CD4-positive, alpha-beta T cell treated with Interleukin-4 for 1 hour (primary cell): Measurements from ENCODE around the gene KIF26B.
"Not testable (repeated sequence)": the region's sequence is repeated elsewhere in the genome, so short reads cannot be mapped to it uniquely, and the experiment has no call there.

ENCODE experiments used
- DNase-seq, 2 donors: peaks; one replicate each; pipeline ENCODE4 v3.0.0-alpha.2; 2020 to 2022

Gene KIF26B

DNA sequence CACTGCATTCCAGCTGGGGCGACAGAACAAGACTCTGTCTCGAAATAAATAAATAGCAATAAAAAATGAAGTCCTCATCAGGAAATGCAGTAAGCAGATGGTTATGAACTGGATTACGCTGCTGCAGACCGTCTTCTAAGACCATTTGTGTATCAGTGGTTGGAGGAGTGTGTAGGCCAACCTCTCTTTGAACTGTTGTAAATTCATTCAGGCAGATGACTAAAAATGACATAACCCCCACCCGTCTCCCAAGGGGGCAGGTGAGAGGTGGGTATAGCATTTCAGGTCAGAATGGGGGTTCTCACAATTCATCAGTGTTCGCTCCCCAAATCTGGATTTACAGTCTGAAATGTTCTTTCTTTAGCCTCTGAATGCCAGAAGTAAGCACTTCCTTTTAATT is 177.3 kb downstream of the KIF26B start:
- DNase-seq = no peak

DNA sequence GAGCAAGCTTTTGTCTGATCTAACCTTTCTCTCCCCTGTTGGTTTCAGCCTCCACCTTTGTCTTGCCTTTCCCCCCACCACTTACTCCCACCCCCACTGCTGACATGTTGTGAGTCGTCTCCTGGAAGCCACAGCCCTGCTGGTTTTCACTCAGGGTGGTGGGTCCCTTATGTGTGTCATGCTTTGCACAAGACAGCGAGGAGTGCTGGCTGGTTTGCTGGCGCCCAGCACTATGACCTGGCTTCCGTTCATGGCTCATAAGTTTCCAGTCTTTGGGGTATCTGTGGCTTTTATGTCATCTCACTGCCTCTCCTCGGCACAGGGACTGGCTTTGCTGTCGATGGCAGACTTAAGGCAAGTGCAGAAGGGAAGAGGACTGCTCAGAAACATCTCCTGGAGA is 177.7 kb downstream of the KIF26B start:
- DNase-seq = no peak

DNA sequence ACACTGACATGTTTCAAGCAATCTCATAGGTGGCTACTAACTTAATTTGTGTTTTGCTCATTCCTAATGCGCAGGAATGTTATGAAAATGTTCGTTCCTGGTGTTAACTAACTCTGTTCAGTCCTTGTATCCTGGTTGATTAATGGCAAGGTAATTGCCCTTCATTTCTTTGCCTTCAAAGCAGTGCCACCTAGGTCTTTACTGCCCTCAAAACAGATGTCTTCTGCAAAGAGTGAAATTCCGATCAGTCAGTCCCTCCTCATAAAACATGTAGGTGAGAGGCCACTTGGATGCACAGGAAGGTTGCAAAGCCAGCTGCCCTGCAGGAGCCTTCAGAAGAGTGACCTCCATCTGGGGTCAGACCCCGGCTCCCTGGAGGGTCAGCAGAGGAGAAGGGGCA is 179.4 kb downstream of the KIF26B start:
- DNase-seq = no peak

DNA sequence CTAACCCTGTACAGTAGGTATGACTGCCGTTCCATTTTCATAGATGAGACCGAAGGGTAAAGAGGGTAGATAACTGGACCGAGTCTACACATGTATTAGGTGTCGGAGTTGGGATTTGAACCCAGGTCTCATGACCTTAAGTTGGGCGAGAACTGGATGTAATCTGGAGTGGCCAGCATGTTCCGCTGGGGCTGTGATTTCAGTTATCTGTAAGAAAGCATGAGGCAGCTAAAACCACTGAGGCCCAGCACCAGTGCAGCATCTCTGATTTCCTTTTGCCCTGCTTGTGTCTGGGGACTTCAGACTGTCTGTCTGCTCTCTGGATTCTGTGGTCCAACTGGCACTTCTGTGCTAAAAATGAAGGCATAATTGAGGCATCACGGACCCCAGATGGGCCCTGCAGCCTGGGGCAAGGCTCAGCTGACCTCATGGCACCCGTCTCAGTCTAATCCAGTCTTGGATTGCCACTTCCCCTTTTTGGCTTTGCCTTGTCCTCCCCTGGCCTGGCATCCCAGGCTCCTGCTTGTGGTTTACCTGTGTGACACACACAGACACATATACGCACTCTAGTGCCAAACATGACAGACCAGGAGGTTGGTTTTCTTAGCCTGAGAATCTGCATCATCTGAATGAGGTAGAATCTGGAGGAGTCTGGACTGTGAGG is 180.2 kb downstream of the KIF26B start:
- no peak for DNase-seq

DNA sequence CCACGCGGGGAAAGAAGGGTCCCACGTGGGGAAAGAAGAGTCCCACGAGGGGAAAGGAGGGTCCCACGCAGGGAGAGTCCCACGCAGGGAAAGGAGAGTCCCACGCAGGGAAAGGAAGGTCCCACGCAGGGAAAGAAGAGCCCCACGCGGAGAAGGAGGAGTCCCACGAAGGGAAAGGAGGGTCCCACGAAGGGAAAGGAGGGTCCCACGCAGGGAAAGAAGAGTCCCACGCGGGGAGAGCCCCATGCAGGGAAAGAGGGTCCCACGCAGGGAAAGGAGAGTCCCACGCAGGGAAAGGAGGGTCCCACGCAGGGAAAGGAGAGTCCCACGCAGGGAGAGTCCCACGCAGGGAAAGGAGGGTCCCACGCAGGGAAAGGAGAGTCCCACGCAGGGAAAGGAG is 180.9 kb downstream of the KIF26B start:
- not testable (repeated sequence) for DNase-seq

DNA sequence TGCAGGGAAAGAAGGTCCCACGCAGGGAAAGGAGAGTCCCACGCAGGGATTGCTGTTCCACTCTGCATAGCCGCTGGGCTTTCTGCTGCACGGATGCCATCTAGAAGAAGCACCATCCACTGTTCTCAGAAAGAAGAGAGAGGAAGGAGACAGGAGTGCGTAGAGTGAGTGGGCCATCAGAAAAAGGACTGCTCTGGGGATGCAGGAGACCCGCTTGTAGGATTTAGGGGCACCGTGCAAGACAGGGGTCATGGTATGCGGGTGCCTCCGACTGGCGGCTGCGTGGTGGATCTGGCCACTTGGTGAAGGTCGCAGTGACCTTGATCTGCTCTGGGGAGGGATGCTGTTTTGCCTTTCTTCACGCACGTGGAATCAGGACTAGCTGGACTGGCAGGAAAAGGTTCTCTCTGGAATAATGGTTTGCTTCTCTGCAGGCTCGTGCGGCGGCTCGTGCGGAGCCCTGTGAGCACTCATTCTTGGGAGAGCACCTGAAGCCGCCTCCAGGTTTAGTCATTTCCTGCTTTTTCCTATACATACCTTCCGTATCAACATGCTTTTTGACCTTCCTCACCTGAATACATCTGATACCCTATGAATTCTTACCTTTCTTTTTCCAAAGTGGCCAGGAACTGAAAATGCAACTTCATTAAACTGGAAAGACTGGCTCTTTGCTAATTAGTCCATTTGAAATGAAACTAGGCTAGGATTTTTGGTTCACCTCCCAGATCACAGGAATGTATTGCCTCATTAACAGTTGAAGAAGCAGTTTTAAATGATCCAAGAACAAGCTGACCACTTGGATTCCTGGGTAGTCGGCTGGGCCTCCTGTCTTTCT is 181.6 kb downstream of the KIF26B start:
- DNase-seq = no peak

DNA sequence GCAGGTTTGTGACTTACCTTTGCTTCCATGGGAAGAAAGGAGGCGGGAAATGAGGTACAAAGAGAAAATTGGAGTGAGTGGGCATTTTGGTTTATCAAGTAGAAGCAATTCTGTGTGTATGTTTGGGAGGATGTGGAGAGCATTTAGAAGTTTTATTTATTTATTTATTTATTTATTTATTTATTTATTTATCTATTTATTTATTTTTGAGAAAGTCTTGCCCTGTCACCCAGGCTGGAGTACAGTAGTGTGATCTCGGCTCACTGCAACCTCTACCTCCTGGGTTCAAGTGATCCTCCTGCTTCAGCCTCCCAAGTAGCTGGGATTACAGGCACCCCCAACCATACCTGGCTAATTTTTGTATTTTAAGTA is 182.2 kb downstream of the KIF26B start:
- not testable (repeated sequence) for DNase-seq

DNA sequence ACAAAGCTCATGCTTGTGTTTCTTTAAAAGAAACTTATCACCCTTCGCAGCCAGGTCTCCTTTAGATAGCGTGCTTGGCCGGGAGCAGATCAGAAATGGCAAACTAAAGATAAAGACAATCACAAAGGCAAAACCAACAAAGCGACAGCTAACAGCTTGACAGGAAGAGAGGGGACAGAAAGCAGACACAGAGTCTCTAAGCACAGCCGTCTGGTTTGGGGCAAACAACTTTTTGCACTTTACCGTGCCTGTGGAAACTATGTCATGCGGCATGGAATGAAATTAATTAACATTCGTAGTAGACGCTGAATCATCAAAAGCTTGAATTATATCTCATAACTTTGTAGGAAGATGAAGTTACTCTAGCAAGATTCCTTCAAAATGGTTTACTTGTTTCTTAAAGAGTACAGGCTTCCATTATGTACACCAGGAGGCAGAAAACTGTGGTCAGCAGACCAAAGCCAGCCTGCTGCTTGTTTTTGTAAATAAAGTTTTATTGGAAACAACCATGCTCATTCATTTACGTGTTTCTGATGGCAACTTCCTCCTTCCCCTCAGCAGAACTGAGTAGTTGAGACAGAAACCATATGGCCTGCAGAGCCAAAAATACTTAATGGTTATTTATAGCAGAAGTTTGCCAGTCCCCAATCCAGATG is 183.2 kb downstream of the KIF26B start:
- DNase-seq = no peak

DNA sequence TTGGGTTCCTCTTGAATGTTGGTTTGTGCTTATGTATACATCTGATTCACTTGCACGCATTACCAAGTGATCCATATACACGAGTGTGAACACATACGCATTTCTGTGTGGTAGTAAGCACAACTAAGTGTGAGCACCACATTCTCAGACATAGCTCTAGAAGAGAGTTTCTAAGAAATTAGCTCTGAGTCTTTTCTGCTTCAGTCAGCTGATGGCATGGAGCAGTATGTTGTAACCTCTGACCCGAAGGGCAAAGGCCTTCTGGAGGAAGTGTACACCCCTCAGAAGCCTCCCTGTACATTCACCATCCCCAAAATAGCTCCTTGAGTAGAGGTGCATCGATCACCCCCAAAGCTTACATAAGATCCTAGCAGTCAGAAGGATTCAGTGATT is 183.7 kb downstream of the KIF26B start:
- DNase-seq = no peak

DNA sequence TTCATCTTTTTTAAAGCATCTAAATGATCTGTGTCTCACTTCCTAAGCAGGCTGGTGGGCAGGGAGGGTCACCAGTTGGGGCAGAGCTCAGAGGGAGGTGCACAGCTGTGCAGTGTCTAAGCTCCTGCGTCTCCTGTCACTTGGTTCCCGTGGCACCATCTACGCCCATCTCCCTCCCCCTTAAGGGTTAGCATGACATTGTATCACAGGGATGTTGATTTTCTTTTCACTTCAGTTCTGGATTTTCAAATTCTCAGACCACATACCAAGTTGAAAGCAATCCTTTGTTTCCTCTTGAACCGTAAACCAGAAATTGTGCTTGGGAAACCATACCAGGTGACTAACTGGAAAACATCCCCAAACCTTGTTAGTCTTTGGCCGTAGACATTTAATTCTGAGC is 187.0 kb downstream of the KIF26B start:
- DNase-seq = no peak

DNA sequence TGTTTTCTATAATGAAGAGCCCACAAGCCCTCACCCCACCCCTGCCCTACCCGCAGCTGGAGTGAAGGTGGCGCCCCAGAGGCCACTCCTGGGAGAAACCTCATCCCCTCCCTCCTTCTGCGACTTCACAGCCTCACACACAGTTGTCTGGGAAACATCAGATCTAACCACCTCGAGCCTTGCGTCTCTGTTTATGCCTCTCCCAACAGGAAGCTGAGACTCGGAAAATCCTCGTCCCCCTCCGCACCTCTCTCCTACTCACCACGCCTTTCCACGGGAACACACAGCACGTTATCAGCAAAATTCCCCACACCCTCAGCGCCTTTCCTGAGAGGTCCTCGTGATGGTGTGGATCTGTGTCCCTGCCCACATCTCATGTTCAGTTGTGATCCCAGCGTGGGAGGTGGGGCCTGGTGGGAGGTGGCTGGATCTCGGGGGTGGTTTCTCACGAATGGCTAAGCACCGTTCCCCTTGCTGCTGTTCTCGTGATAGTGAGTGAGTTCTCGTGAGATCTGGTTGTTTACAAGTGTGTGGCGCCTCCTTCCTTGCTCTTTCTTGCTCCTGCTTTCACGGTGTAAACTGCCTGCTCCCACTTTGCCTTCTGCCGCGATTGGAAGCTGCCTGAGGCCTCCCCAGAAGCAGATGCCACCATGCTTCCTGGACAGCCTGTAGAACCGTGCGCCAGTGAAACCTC is 190.6 kb downstream of the KIF26B start:
- DNase-seq = no peak

DNA sequence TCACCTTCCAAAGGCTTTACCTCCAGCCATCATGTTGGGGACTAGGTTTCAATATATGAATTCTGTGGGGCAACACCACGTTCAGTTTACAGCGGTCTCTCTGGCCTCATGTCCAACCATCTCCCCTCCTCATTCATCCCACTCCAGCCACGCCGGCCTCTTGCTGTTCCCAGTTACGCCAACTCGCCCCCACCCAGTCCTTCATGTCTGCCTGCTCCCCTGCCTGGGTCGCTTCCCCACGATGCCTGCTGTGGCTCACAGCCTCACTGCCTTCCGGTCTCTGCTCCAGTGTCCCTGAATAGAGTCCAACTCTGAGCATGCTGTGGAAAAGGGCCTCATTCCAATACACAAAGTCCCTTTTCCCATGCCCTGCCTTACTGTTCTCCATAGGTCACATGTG is 193.8 kb downstream of the KIF26B start:
- DNase-seq = no peak

DNA sequence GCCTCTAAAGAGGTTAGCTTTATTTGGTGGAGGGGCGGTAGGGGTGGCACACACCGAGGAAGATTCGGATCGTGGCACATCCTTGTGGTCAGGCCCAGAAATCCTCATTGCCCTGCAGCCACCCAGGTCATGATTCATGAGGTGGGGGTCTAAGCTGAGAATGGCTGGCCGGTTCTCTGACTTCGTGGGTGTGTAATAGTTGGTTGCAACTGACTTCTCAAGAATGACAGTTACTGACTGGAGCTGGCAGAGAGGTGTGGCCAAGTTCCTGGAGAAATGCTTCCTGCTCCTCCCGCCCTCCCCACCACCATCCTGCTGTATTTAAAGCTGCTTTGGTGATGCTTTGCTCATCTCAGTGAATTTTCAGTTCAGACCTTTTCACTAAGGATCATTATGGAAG is 198.6 kb downstream of the KIF26B start:
- no peak for DNase-seq

DNA sequence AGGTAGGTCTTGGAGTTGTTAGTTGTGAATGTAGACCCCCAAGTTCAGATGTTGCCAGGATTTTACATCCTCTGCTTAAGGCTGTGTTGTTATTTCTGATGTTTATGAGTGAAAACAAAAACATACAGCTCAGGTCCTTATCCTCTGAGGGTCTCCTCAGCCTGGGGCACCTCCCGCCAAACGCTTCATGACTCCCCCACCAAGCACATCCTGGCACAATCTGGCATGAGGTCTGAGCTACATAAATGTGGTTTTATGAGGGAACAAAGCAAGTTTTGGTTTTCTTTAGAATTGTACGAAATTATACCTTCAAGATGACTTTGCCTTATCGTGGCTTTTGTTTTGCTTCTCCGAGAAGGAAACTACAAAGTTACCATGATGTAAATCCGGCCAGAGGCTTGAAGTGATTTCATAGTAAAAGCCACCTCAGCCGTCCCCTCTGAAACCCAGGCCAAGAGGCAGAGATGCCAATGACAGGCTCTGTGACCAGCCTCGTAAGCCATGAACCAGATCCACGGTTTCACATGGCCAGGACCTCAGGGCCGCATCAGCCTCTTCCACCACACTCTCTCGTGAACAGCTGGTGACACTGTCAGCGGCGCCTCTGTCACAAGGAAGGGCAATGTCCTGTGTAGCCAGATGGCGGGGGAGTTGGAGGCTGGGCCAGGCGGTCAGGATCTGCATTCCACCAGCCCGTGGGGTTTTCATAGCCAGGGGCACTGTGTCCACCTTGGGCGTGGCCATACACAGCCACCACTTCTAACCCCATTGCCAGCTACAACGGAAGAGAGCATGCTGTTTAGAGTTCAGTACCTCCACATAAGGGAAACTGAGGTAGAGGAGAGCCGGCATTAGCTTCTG is 199.4 kb downstream of the KIF26B start:
- DNase-seq = no peak

DNA sequence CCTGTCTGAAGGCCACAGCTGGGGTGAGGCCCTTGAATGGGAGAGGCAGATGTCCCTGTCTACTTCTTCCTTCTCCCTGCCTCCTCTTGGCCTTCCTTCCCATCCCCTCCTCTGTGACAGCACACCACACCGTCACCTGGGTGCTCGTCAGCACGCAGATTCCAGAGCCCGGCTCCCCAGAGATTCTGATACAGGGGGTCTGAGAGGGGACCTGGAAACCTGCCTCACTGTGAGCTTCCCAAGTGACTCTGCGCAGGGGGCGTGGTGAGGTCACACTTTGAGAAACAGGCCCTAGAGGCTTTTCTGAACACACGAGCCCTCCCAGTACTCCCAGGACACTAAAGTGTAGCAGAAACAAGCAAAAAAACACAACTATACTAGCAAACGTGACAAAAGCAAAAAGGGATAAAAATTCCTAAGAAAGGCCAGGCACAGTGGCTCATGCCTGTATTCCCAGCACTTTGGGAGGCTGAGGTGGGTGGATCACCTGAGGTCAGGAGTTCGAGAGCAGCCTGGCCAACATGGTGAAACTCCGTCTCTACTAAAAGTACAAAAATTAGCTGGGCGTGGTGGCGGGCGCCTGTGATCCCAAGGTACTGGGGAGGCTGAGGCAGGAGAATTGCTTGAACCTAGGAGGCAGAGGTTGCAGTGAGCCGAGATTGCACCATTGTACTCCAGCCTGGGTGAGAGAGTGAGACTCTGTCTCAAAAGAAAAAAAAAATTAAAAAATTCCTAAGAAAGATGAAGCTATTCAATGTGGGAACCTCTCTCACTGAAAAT is 201.3 kb downstream of the KIF26B start:
- DNase-seq = not testable (repeated sequence)

DNA sequence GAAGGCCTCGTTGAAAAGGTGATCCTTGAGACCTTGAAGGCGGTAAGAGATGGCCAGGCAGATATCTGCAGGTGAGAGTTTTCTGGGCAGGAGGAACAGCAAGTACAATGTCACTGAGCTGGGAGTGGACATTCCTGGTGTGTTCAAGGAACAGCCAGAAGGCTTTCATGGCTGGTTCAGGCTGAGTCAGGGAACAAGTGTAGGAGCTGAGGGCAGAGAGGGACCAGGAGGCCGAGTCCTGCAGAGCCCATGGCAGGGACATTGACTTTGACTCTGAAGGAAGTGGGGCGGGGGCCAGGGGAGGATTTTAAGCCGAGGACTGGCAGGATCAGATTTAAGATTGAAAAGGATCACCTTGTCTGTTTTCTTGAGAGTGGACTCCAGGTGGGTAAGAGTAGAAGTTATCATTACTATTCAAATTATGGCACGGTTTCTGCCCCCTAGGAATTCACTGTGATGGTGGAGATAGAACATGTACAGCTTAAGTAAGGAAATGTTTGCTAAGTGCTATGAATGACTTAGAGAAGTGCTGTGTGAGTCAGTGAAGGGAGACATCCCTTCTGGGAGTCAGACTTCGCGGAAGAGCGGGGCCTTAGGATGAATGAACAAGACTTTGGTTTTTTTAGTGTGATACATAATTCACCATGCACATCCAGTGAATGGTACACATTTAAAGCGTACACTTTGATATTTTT is 202.3 kb downstream of the KIF26B start:
- DNase-seq = no peak

DNA sequence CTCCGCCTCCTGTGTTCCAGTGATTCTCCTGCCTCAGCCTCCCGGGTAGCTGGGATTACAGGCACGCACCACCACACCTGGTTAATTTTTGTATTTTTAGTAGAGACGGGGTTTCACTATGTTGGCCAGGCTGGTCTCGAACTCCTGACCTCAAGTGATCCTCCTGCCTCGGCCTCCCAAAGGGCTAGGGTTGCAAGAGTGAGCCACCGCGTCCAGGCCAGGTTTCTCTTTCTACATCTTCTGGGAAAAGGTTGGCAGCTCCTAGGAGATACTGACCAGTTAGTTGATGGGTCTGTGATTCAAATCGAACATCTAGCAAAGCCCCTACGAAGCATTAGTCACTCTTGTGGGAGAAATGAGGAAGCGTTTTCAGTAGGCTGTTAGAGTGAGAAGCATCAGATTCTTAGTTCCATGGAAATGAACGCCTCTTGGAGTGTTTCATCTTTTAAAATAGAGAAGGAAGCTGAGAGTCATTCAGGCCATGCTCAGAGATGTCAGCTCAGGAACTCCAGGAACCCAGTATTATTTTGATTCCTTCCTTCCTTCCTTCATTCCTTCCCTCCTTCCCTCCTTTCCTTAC is 204.4 kb downstream of the KIF26B start:
- not testable (repeated sequence) for DNase-seq

DNA sequence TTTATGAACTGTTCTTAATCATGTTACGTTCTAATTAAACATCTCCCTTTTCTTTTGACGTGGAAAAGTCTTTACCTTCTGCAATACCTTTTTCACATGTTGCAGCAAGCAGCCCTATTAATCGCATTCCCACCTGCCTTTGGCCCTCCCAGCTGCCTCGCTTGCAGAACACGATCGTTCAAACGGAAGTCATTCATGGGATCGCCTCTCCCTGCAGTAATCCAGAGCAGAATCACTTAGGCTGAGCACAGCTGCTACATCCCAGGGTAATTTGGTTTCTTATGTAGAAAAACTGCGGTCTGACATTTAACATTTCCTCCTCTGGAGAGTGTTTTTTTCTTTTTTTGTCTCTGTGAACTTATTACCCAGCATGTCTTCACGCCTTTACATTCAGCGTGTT is 206.3 kb downstream of the KIF26B start:
- DNase-seq = no peak

DNA sequence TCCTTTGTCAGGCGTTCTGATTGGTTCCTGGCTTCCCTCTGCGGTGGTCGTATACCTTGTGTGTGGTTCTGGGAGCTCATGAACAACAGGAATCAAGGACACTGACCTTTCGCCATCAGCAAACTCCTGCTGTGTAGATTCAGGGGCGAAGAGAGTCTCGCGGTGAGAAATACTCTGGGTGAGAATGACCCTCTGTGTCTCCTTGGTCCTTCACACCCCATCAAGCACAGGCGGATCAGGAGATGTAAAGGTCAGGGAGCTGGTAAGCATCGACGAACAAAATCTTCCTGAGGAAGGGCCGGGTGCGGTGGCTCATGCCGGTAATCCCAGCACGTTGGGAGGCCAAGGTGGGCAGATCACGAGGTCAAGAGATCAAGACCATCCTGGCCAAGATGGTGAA is 207.2 kb downstream of the KIF26B start:
- no peak for DNase-seq

DNA sequence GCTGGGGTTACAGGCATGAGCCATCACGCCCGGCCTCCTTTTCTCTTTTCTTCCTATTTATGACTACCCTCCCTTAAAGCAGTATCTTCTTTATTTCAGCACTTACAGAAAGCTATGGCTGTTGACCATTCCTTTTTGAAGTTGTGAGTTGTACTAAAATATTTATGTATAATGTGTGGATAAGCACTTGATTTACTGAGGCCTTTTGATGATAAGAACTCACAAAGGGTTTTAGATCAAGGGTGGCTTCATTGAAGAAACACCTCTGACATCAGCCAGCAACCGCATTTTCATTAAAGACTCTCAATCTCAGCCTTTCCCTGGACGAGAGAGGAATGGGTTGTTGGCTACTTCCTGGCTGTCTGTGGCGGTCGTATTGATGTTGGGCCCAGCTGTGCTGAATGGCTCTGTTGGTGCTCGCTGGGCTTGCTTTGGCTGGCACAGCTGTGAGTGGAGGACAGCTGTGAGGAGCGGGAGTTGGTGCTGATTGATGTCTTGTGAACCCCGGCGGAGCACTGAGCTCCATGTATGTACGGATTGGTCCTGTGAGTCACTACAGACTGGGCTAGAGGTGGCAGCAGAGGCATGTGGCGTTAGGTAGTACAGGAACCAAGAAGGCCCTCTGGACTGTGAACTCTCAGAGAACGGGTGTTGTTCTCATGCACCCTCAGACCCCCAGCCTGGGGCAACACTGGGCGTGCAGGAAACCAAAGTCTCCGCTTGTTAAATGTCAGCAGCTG is 208.8 kb downstream of the KIF26B start:
- no peak for DNase-seq
